IPS-20b (cell line): ENCODE data around the gene UNC13A.

ENCODE experiments used
- H3K27ac ChIP-seq: one replicate; pipeline ENCODE4 v1.5.1; 2013; ENCODE audit warnings: low read length
- H3K27me3 ChIP-seq: 2 replicates; pipeline ENCODE4 v1.6.1; 2013; ENCODE audit warnings: mild to moderate bottlenecking, low read length, inconsistent platforms; ENCODE audit not compliant: insufficient read depth
- H3K36me3 ChIP-seq: 2 replicates; pipeline ENCODE4 v1.6.1; 2013; ENCODE audit warnings: low read depth, mild to moderate bottlenecking, inconsistent platforms, low read length, moderate library complexity; ENCODE audit not compliant: insufficient read depth
- H3K4me1 ChIP-seq: 2 replicates; pipeline ENCODE4 v1.6.1; 2013; ENCODE audit warnings: mild to moderate bottlenecking, control low read depth, inconsistent platforms, low read length, moderate library complexity; ENCODE audit not compliant: insufficient read depth
- H3K4me3 ChIP-seq: 2 replicates; pipeline ENCODE4 v1.5.1; 2013; ENCODE audit warnings: mild to moderate bottlenecking, low read length, inconsistent platforms
- H3K9ac ChIP-seq: 2 replicates; pipeline ENCODE4 v1.6.1; 2013; ENCODE audit warnings: low read depth, mild to moderate bottlenecking, inconsistent platforms, low read length, moderate library complexity
- H3K9me3 ChIP-seq: 2 replicates; pipeline ENCODE4 v1.6.1; 2013; ENCODE audit warnings: mild to moderate bottlenecking, low read depth, low read length, inconsistent platforms; ENCODE audit not compliant: insufficient read depth

Gene UNC13A

DNA sequence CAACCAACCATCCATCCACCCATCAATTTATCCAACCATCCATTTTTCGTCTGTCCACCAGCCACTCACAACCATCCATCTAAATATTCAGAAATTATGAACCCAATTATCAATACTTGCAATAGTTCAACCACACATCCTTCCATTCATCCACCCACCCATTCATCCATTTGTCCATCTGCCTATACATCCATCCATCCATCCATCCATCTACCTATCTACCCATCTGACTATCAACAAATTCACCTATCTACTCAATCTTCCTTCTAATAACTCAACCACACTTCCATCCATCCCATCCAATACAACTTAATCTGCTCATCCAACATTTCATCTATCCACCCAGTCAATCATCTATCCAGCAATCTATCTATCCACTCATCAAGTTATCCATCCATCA lies 46.3 kb downstream of the UNC13A start:
- H3K4me1 ChIP-seq: no peaks in the 10 kb centered on the region
- peaks cover 76% of the 10 kb centered on the region for H3K36me3 ChIP-seq
- no peak overlapping the region for H3K9ac ChIP-seq

DNA sequence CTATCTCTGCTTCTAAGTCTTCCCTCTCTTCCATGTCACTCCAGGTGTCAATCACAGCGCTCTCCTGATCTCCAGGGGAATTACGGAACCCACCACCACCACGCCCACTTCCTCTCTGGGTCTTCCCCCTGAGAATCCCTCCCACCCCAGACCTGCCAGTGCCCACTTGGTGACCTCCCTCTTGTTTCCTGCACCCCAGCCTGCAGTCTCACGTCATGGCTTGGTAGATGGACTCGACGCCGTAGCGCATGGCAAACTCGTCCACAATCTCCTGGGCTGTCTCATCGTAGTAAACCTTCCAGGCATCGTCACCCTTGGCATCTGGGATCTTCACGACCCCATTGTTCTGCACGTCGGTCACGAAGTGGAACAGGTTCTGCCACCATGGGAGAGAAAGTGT lies 47.0 kb downstream of the UNC13A start:
- H3K9ac ChIP-seq: no peak overlapping the region
- H3K27ac ChIP-seq: no peak overlapping the region
- H3K36me3 ChIP-seq: peaks cover 75% of the 10 kb centered on the region
- no peak overlapping the region for H3K4me3 ChIP-seq
- H3K4me1 ChIP-seq: no peaks in the 10 kb centered on the region
- H3K9me3 ChIP-seq: no peaks in the 10 kb centered on the region
- H3K27me3 ChIP-seq: no peaks in the 10 kb centered on the region

More for the DNA sequence above, 46.3 kb downstream of the UNC13A start:
- H3K9me3 ChIP-seq: no peaks in the 10 kb centered on the region
- no peak overlapping the region for H3K27ac ChIP-seq
- no peaks in the 10 kb centered on the region for H3K27me3 ChIP-seq
- H3K4me3 ChIP-seq: no peak overlapping the region

- Histone ChIP-seq H3K9ac (no peak overlapping the region), H3K9me3 (no peaks in the 10 kb centered on the region), H3K27me3 (no peaks in the 10 kb centered on the region), H3K4me3 (no peak overlapping the region), H3K36me3 (peaks cover 57% of the 10 kb centered on the region), H3K4me1 (no peaks in the 10 kb centered on the region), H3K27ac (no peak overlapping the region)
Observed at GRCh38 chr19:17633700-17634099, 54.5 kb downstream of the UNC13A start.

DNA sequence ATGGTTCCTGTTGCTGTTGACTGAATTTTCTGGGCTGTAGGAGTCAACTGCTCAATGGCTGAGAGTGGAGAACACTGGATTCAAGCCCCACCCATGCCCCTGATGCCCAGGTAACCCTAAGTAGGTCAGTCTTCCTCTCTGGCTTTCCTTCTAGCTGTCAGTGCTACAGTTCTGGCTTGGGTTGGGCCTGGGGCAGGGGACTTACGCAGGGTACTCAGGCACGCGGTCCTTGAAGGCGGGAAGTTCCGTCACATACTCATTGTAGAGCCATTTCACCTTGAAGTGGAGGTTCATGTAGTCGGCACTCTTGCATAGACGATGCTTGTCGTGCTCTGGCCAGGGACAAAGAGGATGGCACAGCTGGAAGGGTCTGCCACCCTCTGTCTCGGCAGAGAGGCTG lies 55.6 kb downstream of the UNC13A start:
- H3K4me1 ChIP-seq: no peaks in the 10 kb centered on the region
- H3K27me3 ChIP-seq: no peaks in the 10 kb centered on the region
- H3K27ac ChIP-seq: no peak overlapping the region
- H3K4me3 ChIP-seq: no peak overlapping the region
- no peaks in the 10 kb centered on the region for H3K9me3 ChIP-seq
- peaks cover 60% of the 10 kb centered on the region for H3K36me3 ChIP-seq
- H3K9ac ChIP-seq: no peak overlapping the region

DNA sequence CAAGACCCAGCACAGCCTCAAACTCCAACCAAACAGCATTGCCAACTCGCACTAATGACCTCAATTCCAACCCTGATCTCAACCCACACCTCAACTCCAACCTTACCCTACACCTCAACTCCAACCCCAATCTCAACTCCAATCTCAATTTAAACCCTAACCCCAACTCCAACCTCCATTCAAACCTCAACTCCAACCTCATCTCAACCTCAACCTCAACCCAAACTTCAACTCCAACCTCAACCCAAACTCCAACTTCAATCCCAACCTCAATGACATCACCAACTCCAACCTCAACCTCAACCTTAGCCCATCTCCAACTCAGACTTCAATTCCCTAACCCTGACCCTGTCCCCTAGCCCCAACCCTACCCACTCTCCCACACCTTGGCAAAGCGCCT lies 58.4 kb downstream of the UNC13A start:
- Histone ChIP-seq H3K27me3 (no peaks in the 10 kb centered on the region), H3K9ac (no peak overlapping the region), H3K27ac (no peak overlapping the region), H3K4me3 (no peak overlapping the region), H3K36me3 (peaks cover 60% of the 10 kb centered on the region; the same call in 1 of the 2 replicates), H3K4me1 (no peaks in the 10 kb centered on the region), H3K9me3 (no peaks in the 10 kb centered on the region)

DNA sequence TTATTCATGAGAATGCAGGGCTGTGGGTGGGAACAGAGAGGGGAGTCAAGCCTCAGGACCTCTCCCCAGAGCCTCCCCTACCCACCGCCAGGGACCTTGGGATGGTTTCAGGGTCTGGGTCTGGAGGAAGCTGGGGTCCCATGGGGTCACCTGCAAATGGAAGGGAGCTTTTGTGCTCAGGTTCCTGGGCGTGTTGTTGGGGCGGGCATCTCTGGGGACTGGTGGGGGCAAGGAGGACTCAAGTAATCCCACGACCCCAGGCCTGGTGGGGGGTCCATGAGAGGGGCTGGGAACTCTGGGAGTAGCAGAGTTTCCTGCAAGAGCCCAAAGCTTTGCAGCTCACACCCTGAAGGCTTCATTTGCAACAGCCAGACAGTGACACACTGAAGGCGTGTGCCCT lies 60.2 kb downstream of the UNC13A start:
- no peaks in the 10 kb centered on the region for H3K4me1 ChIP-seq
- peaks cover 66% of the 10 kb centered on the region; the same call in 1 of the 2 replicates for H3K36me3 ChIP-seq
- no peaks in the 10 kb centered on the region for H3K27me3 ChIP-seq
- no peak overlapping the region for H3K4me3 ChIP-seq
- H3K9me3 ChIP-seq: no peaks in the 10 kb centered on the region
- H3K27ac ChIP-seq: no peak overlapping the region
- H3K9ac ChIP-seq: no peak overlapping the region

DNA sequence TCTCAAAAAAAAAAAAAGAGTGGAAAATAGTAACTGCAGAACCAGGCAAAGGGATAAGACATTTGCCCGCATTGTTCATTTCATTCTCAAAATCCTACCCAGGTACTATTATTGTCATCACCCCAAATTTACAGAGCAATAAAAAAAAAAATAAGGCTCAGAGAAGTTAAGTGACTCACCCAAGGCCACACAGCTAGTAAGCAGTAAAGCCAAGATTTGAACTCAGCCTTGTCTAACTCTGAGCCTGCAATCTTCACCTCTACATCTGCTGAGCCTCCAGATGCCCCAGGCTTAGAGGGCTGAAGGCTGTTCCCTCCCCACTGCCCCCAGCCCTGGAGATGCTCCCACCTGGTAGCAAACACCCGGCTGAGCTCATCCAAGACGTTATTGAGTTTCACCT lies 61.0 kb downstream of the UNC13A start:
- Histone ChIP-seq H3K27ac (no peak overlapping the region), H3K4me3 (no peak overlapping the region), H3K9me3 (no peaks in the 10 kb centered on the region), H3K9ac (no peak overlapping the region), H3K4me1 (no peaks in the 10 kb centered on the region), H3K36me3 (peaks cover 62% of the 10 kb centered on the region; the same call in 1 of the 2 replicates), H3K27me3 (no peaks in the 10 kb centered on the region)

- no peaks in the 10 kb centered on the region for H3K4me1 ChIP-seq
- no peak overlapping the region for H3K4me3 ChIP-seq
- H3K36me3 ChIP-seq: peaks cover 67% of the 10 kb centered on the region; the same call in 1 of the 2 replicates
- H3K27ac ChIP-seq: no peak overlapping the region
- no peaks in the 10 kb centered on the region for H3K9me3 ChIP-seq
- no peaks in the 10 kb centered on the region for H3K27me3 ChIP-seq
- H3K9ac ChIP-seq: no peak overlapping the region
Observed at GRCh38 chr19:17626456-17627015, 61.6 kb downstream of the UNC13A start.

GRCh38 chr19:17625980-17626379 lies 62.2 kb downstream of the UNC13A start:
- Histone ChIP-seq H3K27me3 (no peaks in the 10 kb centered on the region), H3K9ac (no peak overlapping the region), H3K4me3 (no peak overlapping the region), H3K27ac (no peak overlapping the region), H3K4me1 (no peaks in the 10 kb centered on the region), H3K9me3 (no peaks in the 10 kb centered on the region), H3K36me3 (peaks cover 72% of the 10 kb centered on the region; the same call in 1 of the 2 replicates)

DNA sequence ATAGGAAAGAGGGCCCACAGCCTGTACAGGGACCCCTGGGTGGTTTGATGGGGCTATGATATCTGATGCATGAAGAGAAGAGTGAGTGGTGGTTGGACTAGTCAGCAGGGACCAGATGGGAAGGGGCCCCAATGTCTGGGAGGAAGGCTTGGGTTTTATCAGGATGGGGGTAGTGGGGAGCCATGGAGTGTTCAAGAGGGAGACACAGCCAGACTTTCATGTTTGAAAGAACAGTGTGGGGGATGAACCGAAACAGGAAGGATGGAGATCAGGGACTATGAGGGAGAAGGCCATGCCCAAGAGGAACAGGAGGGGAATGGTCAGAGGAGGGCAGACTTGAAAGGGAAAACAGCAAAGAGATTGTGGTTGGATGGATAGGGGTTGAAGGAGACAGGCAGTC lies 63.1 kb downstream of the UNC13A start:
- no peaks in the 10 kb centered on the region for H3K9me3 ChIP-seq
- peaks cover 64% of the 10 kb centered on the region; the same call in 1 of the 2 replicates for H3K36me3 ChIP-seq
- no peak overlapping the region for H3K4me3 ChIP-seq
- H3K27ac ChIP-seq: no peak overlapping the region
- no peak overlapping the region for H3K9ac ChIP-seq
- no peaks in the 10 kb centered on the region for H3K4me1 ChIP-seq
- no peaks in the 10 kb centered on the region for H3K27me3 ChIP-seq

GRCh38 chr19:17624314-17624991 lies 63.7 kb downstream of the UNC13A start:
- Histone ChIP-seq H3K27ac (no peak overlapping the region), H3K36me3 (peaks cover 61% of the 10 kb centered on the region; the same call in 1 of the 2 replicates)

DNA sequence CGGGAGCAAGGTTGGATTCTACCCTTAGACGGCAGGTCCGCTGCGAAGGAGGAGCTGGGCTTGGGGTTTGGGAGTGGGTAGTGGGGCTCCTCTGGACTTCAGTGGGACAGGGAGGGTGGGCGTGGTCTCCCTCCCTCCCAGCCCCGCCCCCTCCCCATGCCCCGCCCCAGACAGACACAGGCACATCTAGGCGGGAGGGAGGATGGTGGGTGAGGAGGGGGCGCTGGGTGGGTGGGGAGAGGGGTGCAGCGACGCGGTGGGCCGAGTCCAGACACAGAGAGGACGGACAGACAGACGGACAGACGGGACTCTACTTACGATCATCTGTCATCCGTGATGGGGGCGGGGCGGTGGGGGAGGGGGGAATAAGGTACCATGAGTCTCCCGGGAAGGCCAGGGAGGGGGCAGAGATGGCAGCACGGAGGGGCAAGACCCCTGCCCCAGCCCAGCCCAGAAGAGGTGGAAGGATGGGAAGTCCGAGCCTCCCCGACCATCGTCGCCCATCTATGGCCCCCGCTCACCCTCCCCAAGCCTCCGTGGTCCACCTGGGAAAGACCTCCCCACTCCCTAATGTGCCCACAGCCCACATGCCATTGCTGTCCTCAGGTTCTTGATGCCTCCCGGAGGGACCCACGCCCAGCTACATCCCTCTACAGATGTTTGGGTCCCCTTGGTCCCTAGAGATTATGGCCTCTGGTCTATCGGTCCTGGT lies 64.8 kb downstream of the UNC13A start:
- Histone ChIP-seq H3K4me1 (no peaks in the 10 kb centered on the region), H3K36me3 (peaks cover 58% of the 10 kb centered on the region; the same call in 1 of the 2 replicates), H3K9ac (no peak overlapping the region), H3K9me3 (no peaks in the 10 kb centered on the region), H3K4me3 (no peak overlapping the region), H3K27me3 (no peaks in the 10 kb centered on the region), H3K27ac (no peak overlapping the region)

More at GRCh38 chr19:17624314-17624991, 63.7 kb downstream of the UNC13A start:
- Histone ChIP-seq H3K9me3 (no peaks in the 10 kb centered on the region), H3K9ac (no peak overlapping the region), H3K4me3 (no peak overlapping the region), H3K4me1 (no peaks in the 10 kb centered on the region), H3K27me3 (no peaks in the 10 kb centered on the region)
